ENCODE data around the gene SYNJ2BP. TPM values are rescaled to one million over a fixed set of nuclear protein-coding genes. Genes with fewer than 3 reads are reported as not detected.

The SYNJ2BP gene
- total RNA-seq, 1 donor from 2014 or later = 64.0 TPM

DNA sequence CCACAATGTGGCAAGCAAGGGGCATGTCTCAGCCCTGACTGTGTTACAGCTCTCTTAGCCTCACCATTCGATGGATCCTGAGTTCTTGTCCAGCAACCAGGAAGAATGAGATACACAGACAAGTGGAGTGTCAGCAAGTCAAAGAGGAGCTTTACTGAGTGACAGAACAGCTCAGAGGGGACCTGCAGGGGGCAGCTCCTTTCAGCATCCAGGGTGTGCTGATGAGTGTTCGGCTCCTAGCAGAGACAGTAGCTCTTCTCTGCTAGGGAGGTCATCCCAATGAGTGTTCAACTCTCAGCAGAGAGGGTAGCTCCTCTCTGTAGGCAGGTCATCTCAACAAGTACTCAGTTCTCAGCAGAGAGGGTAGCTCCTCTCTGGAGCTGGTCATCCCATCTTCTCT, 19.1 kb downstream of the SYNJ2BP start:
- intact Hi-C loops (cut with micrococcal nuclease) = no loop called here
- ATAC-seq (no peak), DNase-seq (no peak)

GRCh38 chr14:70394674-70395306, 22.1 kb downstream of the SYNJ2BP start:
- intact Hi-C loops (cut with micrococcal nuclease) = no loop called here
- DNase-seq (no peak), ATAC-seq (no peak)

DNA sequence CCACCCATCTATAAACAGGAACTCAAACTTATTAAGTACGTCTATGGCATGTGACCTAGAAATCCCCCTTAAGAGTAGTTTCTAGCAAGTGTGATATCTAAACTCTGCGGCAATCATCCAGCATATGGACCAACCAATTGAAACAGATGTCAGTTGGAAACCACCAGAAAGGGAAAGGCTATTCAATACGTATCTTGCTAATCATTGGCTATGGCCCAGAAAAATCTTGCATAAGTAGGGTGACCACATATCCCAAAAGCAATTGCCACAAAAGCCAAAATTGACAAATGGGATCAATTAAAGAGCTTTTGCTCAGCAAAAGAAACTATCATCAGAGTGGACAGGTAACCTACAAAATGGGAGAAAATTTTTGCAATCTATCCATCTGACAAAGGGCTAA, 24.2 kb downstream of the SYNJ2BP start:
- DNase-seq (no peak), ATAC-seq (no peak)
- intact Hi-C loops (cut with micrococcal nuclease) = no loop called here

GRCh38 chr14:70391493-70392391, 25.1 kb downstream of the SYNJ2BP start:
- no peak for ATAC-seq
- DNase-seq = no peak
- intact Hi-C loops (cut with micrococcal nuclease) = no loop called here

DNA sequence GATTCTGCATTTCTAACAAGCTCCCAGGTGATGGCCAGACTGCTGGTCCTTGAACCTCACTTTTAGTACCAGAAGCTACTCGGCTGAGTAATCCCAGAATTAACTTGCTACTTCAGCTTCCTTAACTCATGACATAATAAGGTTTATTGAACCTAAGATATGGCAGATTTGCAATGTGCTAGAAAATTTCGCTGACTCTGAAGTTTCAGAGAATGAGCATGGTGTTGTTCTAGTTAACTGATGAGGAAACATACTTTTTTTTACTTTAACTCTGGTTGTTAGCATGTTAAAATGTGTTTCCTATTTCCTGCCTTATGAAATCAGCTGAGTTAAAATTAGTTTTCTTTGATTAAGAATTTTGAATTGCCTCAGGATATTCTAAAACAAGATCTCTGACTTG, 34.4 kb downstream of the SYNJ2BP start:
- no peak for DNase-seq
- intact Hi-C loops (cut with micrococcal nuclease) = no loop called here
- ATAC-seq = no peak

- ATAC-seq = no peak
- intact Hi-C loops (cut with micrococcal nuclease) = no loop called here
Measured at GRCh38 chr14:70380824-70381223, 36.1 kb downstream of the SYNJ2BP start.

DNA sequence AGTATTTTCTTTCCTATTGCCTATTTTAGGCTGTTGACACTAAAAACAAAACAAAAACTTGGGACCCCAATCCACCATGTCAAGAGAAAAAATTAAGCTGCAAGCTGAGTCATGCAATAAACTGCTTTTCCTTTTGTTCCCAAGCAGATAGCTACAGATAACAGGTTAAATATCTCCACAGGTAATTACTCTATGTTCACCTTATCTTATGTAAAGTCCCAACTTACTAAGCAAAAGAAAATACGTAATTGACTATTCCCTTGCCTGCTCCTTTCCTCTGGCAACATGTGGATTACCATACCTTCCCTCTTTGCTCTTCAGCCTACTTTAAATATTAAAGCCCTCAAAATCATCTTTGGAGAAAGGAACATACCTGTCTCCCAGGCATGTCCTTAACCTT, 38.2 kb downstream of the SYNJ2BP start:
- intact Hi-C loops (cut with micrococcal nuclease) = no loop called here
- DNase-seq (no peak), ATAC-seq (no peak)

More at GRCh38 chr14:70380824-70381223, 36.1 kb downstream of the SYNJ2BP start:
- no peak for DNase-seq

Other genes starting within 250 kb of the SYNJ2BP start
- gene SLC8A3, start 228.1 kb downstream of the SYNJ2BP start, total RNA-seq = 0.12 TPM
- 27.1 TPM for gene COX16, start 57.4 kb downstream of the SYNJ2BP start, total RNA-seq
- 0.32 TPM for gene ADAM21, start 35.1 kb upstream of the SYNJ2BP start, total RNA-seq
- gene ADAM20, start 117.9 kb upstream of the SYNJ2BP start, total RNA-seq = 0.57 TPM
- gene MED6, start 183.6 kb upstream of the SYNJ2BP start, total RNA-seq = 18.6 TPM
- gene TTC9, start 224.8 kb upstream of the SYNJ2BP start, total RNA-seq = 0.67 TPM

All from left ventricle myocardium superior (tissue), 1 donor.